GM12878 (cell line): ENCODE results near the gene ZNF581. TPM values are rescaled to one million over a fixed set of nuclear protein-coding genes. Genes with fewer than 3 reads are reported as not detected.

Experiments used
- ATAC-seq: fragments of 200-7000 bp; cut with Tn5 transposase; 3 replicates; pipeline ENCODE4 v1.9.1; 2020; ENCODE audit warnings: mild to moderate bottlenecking, moderate library complexity
- BruUV-seq: library from RNA; stranded (reverse); fragments of 400-500 nt; replicated peaks from 2 replicates; lab custom pipeline; 2021; lab: Mats Ljungman, UMichigan
- CTCF ChIA-PET: fragments of 300-600 bp; sonication (Branson Sonifier 250); formaldehyde crosslinking; extraction: SDS; loops from one replicate; lab custom pipeline; 2021; ENCODE audit warnings: inconsistent platforms; lab: Yijun Ruan, JAX
- POLR2A ChIA-PET: fragments of 350-600 bp; formaldehyde crosslinking; extraction: SDS; loops from one replicate; lab custom pipeline; 2021; ENCODE audit warnings: inconsistent platforms; lab: Charles Lee
- RAD21 ChIA-PET: fragments of 300-600 bp; sonication (Branson Sonifier 250); formaldehyde crosslinking; loops from one replicate; lab custom pipeline; 2023; ENCODE audit warnings: antibody characterized with exemption; ENCODE audit not compliant: unreplicated experiment; lab: Charles Lee
- SMC1A ChIA-PET: fragments of 300-600 bp; sonication (Branson Sonifier 250); formaldehyde crosslinking; loops from one replicate; lab custom pipeline; 2023; ENCODE audit not compliant: unreplicated experiment, uncharacterized antibody; lab: Charles Lee
- DNase-seq: peaks from one replicate; pipeline ENCODE4 v3.0.0-alpha.2; 2011; ENCODE audit warnings: low read depth, low spot score
- FAIRE-seq: peaks from 3 replicates; lab custom pipeline; 2011; peaks lifted over from hg19 to GRCh38; lab: Jason Lieb, UNC
- H2AFZ ChIP-seq: 2 replicates; pipeline ENCODE4 v1.6.0; 2011; ENCODE audit warnings: low read depth, low read length, control low read depth; ENCODE audit not compliant: control insufficient read depth
- H3K27ac ChIP-seq: 2 replicates; pipeline ENCODE4 v1.5.1; 2011; ENCODE audit warnings: control low read depth; ENCODE audit not compliant: control insufficient read depth, insufficient read depth
- H3K27me3 ChIP-seq, 2 experiments: replicated peaks in 1 of 2; 2 replicates each; pipeline versions ENCODE4 v1.6.0 to v1.6.1; 2011; ENCODE audit warnings: low read length in 1 of 2; ENCODE audit not compliant: control insufficient read depth in 2 of 2, insufficient read depth in 2 of 2
- H3K36me3 ChIP-seq, 2 experiments: 2 replicates each; pipeline ENCODE4 v1.5.1; 2011; ENCODE audit warnings: low read length in 1 of 2; ENCODE audit not compliant: control insufficient read depth in 2 of 2, insufficient read depth in 2 of 2
- H3K4me1 ChIP-seq: 2 replicates; pipeline ENCODE4 v1.6.1; 2011; ENCODE audit warnings: mild to moderate bottlenecking, low read length, moderate library complexity, mixed read lengths; ENCODE audit not compliant: control insufficient read depth, insufficient read depth
- H3K4me2 ChIP-seq: 2 replicates; pipeline ENCODE4 v1.6.0; 2011; ENCODE audit warnings: control low read depth; ENCODE audit not compliant: control insufficient read depth, insufficient read depth
- H3K4me3 ChIP-seq: fragments of 200-600 bp; sonication (generic); 2 replicates; pipeline ENCODE4 v1.5.1; 2016
- H3K79me2 ChIP-seq: 2 replicates; pipeline ENCODE4 v1.6.0; 2011; ENCODE audit warnings: low read length; ENCODE audit not compliant: control insufficient read depth, insufficient read depth
- H3K9ac ChIP-seq: 2 replicates; pipeline ENCODE4 v1.8.0; 2011; ENCODE audit warnings: low read length, control low read depth, mixed read lengths; ENCODE audit not compliant: control insufficient read depth, insufficient read depth
- H3K9me3 ChIP-seq: replicated peaks from 3 replicates; pipeline ENCODE4 v1.5.1; 2011; ENCODE audit warnings: mild to moderate bottlenecking, low read length; ENCODE audit not compliant: control insufficient read depth, insufficient read depth
- H4K20me1 ChIP-seq: 2 replicates; pipeline ENCODE4 v1.6.0; 2011; ENCODE audit not compliant: control insufficient read depth, insufficient read depth
- BCLAF1 ChIP-seq: fragments of 450-650 bp; IDR thresholded peaks from 2 replicates; pipeline ENCODE4 v1.6.1; 2017; ENCODE audit warnings: antibody characterized with exemption, mild to moderate bottlenecking, moderate library complexity
- CREB1 ChIP-seq: IDR thresholded peaks from 2 replicates; pipeline ENCODE4 v1.6.1; 2012; ENCODE audit warnings: low read depth, mild to moderate bottlenecking, inconsistent platforms
- EGR1 ChIP-seq, 2 experiments: IDR thresholded peaks; 1 replicate in 1 of 2; 2 replicates in 1 of 2; pipeline ENCODE4 v1.6.1; 2011 to 2012; ENCODE audit warnings: low read depth in 2 of 2, low read length in 2 of 2, borderline replicate concordance in 1 of 2, mild to moderate bottlenecking in 1 of 2, moderate library complexity in 1 of 2
- FOS ChIP-seq: IDR thresholded peaks from 3 replicates; pipeline ENCODE4 v1.6.1; 2011; ENCODE audit warnings: borderline replicate concordance; ENCODE audit not compliant: insufficient read length; ENCODE audit errors: extremely low read depth
- SUZ12 ChIP-seq: fragments of 200-600 bp; sonication (generic); IDR thresholded peaks from one replicate; pipeline ENCODE4 v1.6.1; 2018; ENCODE audit warnings: antibody characterized with exemption, mild to moderate bottlenecking; ENCODE audit not compliant: unreplicated experiment
- ZNF207 ChIP-seq: fragments of 450-650 bp; IDR thresholded peaks from 2 replicates; pipeline ENCODE4 v1.6.1; 2014; ENCODE audit warnings: antibody characterized with exemption, mild to moderate bottlenecking, borderline replicate concordance
- WGBS: methylation state at CpG from one replicate; pipeline ENCODE4 v1.1.6; 2016; ENCODE audit warnings: low lambda C conversion rate; ENCODE audit not compliant: insufficient replicate concordance, insufficient coverage; ENCODE audit errors: missing lambda C conversion rate; 5-methylcytosine and 5-hydroxymethylcytosine counted together
- in situ Hi-C: fragments of 300-500 bp; cut with MboI; formaldehyde crosslinking; loops from 9 replicates; pipeline ENCODE4 v1.14.3; 2018; ENCODE audit warnings: mixed read lengths
- intact Hi-C: fragments of 100-400 bp; cut with micrococcal nuclease; formaldehyde crosslinking; loops from one replicate; pipeline ENCODE4 v1.14.2; 2022; ENCODE audit not compliant: unreplicated experiment
- polyA plus RNA-seq, 11 experiments: library from polyadenylated mRNA; depleted of rRNA in 4 of 11; unstranded in 6 of 11; stranded (reverse) in 5 of 11; fragments of >200 nt; fragmentation: Nextera tagmentation in 4 of 11; fragmentation: Illumina TruSeq in 1 of 11; extraction: Ambion mirVana in 4 of 11; extraction: Trizol in 1 of 11; gene quantifications; 1 replicate in 1 of 11; 2 replicates in 10 of 11; pipeline versions ENCODE4 v1.2.1 to v1.2.3, GENCODE V29; 2011 to 2016; ENCODE audit warnings: inconsistent platforms in 2 of 11, missing spikeins in 2 of 11, low read depth in 1 of 11
- total RNA-seq, 4 experiments: library from RNA; depleted of rRNA in 3 of 4; stranded (reverse); fragments of >200 nt in 3 of 4; fragmentation: Illumina TruSeq in 1 of 4; extraction: Trizol in 1 of 4; gene quantifications; 2 replicates each; pipeline versions ENCODE4 v1.2.1 to v1.2.3, GENCODE V29; 2013 to 2021

Gene ZNF581
- total and polyA plus RNA-seq, 10 of the 15 experiments (the other 5 are each of a cell fraction or from before 2014, with no cell fraction given) = 4.7 to 45.4 (median 22.2) TPM

GRCh38 chr19:55645512-55645881 lies 2.0 kb downstream of the ZNF581 start (continued):
- TF ChIP-seq BCLAF1 (no peak), ZNF207 (no peak), SUZ12 (no peak), FOS (no peak)

- H3K9me3 ChIP-seq = no peaks in the 10 kb centered on the region
- ChIA-PET CTCF (interaction anchor here (0.6 to 4.8 kb wide), 9 partner anchors 9 to 741 kb away, joined by 3 to 52 read pairs (median 6); no protein-coding TSS in a partner anchor), POLR2A (interaction anchor here (0.5 to 3.3 kb wide), 12 partner anchors 8 to 1550 kb away, joined by 3 to 28 read pairs (median 4); partner anchors contain the start of genes FIZ1, ZNF524, ZNF628 and ZNF784), SMC1A (interaction anchor here (1.0 to 2.0 kb wide), 5 partner anchors 10 to 48 kb away, joined by 3 to 24 read pairs (median 3); partner anchors contain the start of gene FIZ1), RAD21 (interaction anchor here (0.9 to 4.4 kb wide), 7 partner anchors 11 to 668 kb away, joined by 3 to 36 read pairs (median 5); partner anchors contain the start of genes ZNF628 and ZSCAN5A)
- intact Hi-C loops = no loop called here
- in situ Hi-C loops = no loop called here
- peak overlapping the region; percentile 55 for H3K4me2 ChIP-seq
- peaks cover 25% of the 10 kb centered on the region for H3K4me1 ChIP-seq
- no peak for FAIRE-seq
- no peak for DNase-seq
- H4K20me1 ChIP-seq = no peaks in the 10 kb centered on the region
- BruUV-seq = no TSS peak
- H3K27me3 ChIP-seq = no peaks in the 10 kb centered on the region
- peak; percentile 3; the same call in 2 of the 3 replicates for ATAC-seq
- no peak for TF ChIP-seq EGR1 (IDR thresholded peaks at IDR 0.05; ENCODE audit: borderline replicate concordance in 1 of 2, low read depth in 2 of 2, low read length in 2 of 2)
- peak; percentile 37; the same call in 1 of the 2 replicates for TF ChIP-seq CREB1
- TF ChIP-seq ZNF207 = no peak
- 40% methylated on average over 14 of the region's 14 CpGs for WGBS
- H2AFZ ChIP-seq = peak overlapping the region; percentile 86
- peak overlapping the region; percentile 90 for H3K27ac ChIP-seq
- H3K9ac ChIP-seq = peak overlapping the region; percentile 91
- peaks cover 0 to 2% of the 10 kb centered on the region in 2 experiments; a peak in 2 of 4 replicates for H3K36me3 ChIP-seq
- peaks cover 55% of the 10 kb centered on the region for H3K79me2 ChIP-seq
- peak overlapping the region; percentile 99 for H3K4me3 ChIP-seq
Measured at GRCh38 chr19:55646889-55647731, 3.7 kb downstream of the ZNF581 start.
